ENCODE data around the gene WDR37.

The WDR37 gene

GRCh38 chr10:1050554-1050953 is 5.6 kb upstream of the WDR37 start (continued):
- 0 out of 2 replicates have a peak, but pooled peaks have one; percentile 8 for TF ChIP-seq ZBTB44 (tag by site-specific recombination; IDR thresholded peaks at IDR 0.05)
- no peak for TF ChIP-seq ZNF341 (tag by site-specific recombination; IDR thresholded peaks at IDR 0.05; ENCODE audit: low read depth)
- no peak for TF ChIP-seq ZNF280D (tag by site-specific recombination; IDR thresholded peaks at IDR 0.05)
- TF ChIP-seq ZNF610 (tag by site-specific recombination; IDR thresholded peaks at IDR 0.05; ENCODE audit: borderline replicate concordance) = no peak
- TF ChIP-seq ZBTB8A (tag by site-specific recombination; IDR thresholded peaks at IDR 0.05) = no peak
- no peak for TF ChIP-seq KLF10 (tag by site-specific recombination; IDR thresholded peaks at IDR 0.05)
- TF ChIP-seq ZNF10 (tag by site-specific recombination; IDR thresholded peaks at IDR 0.05) = no peak
- no peak for TF ChIP-seq ZNF548 (tag by site-specific recombination; IDR thresholded peaks at IDR 0.05)
- TF ChIP-seq ZNF654 (tag by site-specific recombination; IDR thresholded peaks at IDR 0.05; ENCODE audit: low read depth) = no peak
- no peak for TF ChIP-seq ZNF621 (tag by site-specific recombination; IDR thresholded peaks at IDR 0.05)
- TF ChIP-seq ZSCAN18 (tag by site-specific recombination; IDR thresholded peaks at IDR 0.05) = no peak
- no peak for TF ChIP-seq ZSCAN30 (tag by site-specific recombination; IDR thresholded peaks at IDR 0.05)
- no peak for TF ChIP-seq ZNF26 (tag by site-specific recombination; IDR thresholded peaks at IDR 0.05)
- TF ChIP-seq INSM2 (tag by site-specific recombination; IDR thresholded peaks at IDR 0.05) = 0 out of 2 replicates have a peak, but pooled peaks have one; percentile 34
- peak; percentile 78 for TF ChIP-seq ZNF18 (tag by site-specific recombination; IDR thresholded peaks at IDR 0.05)
- no peak for TF ChIP-seq GFI1B (tag by site-specific recombination; IDR thresholded peaks at IDR 0.05)
- no peak for TF ChIP-seq ZNF184 (tag by site-specific recombination; IDR thresholded peaks at IDR 0.05)
- TF ChIP-seq ZNF692 (tag by site-specific recombination; IDR thresholded peaks at IDR 0.05) = no peak
- 0 out of 2 replicates have a peak, but pooled peaks have one; percentile 12 for TF ChIP-seq ZBTB20 (tag by site-specific recombination; IDR thresholded peaks at IDR 0.05)
- no peak for TF ChIP-seq ZNF266 (tag by site-specific recombination; IDR thresholded peaks at IDR 0.05; ENCODE audit: low read depth)
- TF ChIP-seq ZNF513 (tag by site-specific recombination; IDR thresholded peaks at IDR 0.05) = no peak
- TF ChIP-seq SP7 (tag by site-specific recombination; IDR thresholded peaks at IDR 0.05) = 0 out of 2 replicates have a peak, but pooled peaks have one; percentile 8
- no peak for TF ChIP-seq ZBTB48 (tag by site-specific recombination; IDR thresholded peaks at IDR 0.05)
- TF ChIP-seq HIC1 (tag by site-specific recombination; IDR thresholded peaks at IDR 0.05) = no peak

All from HEK293 (cell line).